Globus pallidus (tissue), 1 donor: Measurements from ENCODE around the gene PRX.
"Not testable (repeated sequence)": the region's sequence is repeated elsewhere in the genome, so short reads cannot be mapped to it uniquely, and the experiment has no call there.

Experiments
- DNase-seq: peaks from one replicate; pipeline ENCODE4 v3.0.0-alpha.2; 2015; ENCODE audit warnings: low spot score

PRX gene

GRCh38 chr19:40392123-40392522 lies 21.1 kb downstream of the PRX start:
- no peak for DNase-seq

GRCh38 chr19:40390084-40390742 lies 23.0 kb downstream of the PRX start, which contains the start of gene HIPK4:
TSS of gene HIPK4 (minus strand) at chr19:40390181. CDS start at chr19:40389902, 279 bp downstream.
- no peak for DNase-seq

GRCh38 chr19:40389404-40390083 lies 23.6 kb downstream of the PRX start:
- no peak for DNase-seq

GRCh38 chr19:40388481-40388880 lies 24.7 kb downstream of the PRX start:
- DNase-seq, result no peak

GRCh38 chr19:40387155-40387554 lies 26.0 kb downstream of the PRX start:
- DNase-seq, result no peak

- DNase-seq, result no peak
These were observed 29.4 kb downstream of the PRX start for GRCh38 chr19:40383668-40384248.

GRCh38 chr19:40381321-40381720 lies 31.9 kb downstream of the PRX start:
- DNase-seq, result no peak

- no peak for DNase-seq
These were observed 32.8 kb downstream of the PRX start for GRCh38 chr19:40380199-40381037.

- DNase-seq, result no peak
These were observed 33.6 kb downstream of the PRX start for GRCh38 chr19:40379446-40380198.

- no peak for DNase-seq
These were observed 34.7 kb downstream of the PRX start for GRCh38 chr19:40378509-40378908.

GRCh38 chr19:40377876-40378385 lies 35.2 kb downstream of the PRX start:
- no peak for DNase-seq

GRCh38 chr19:40376286-40376862 lies 36.8 kb downstream of the PRX start:
- DNase-seq, result no peak

GRCh38 chr19:40374084-40374483 lies 39.1 kb downstream of the PRX start:
- no peak for DNase-seq

GRCh38 chr19:40371802-40372122 lies 41.4 kb downstream of the PRX start:
- no peak for DNase-seq

- DNase-seq, result no peak
These were observed 42.0 kb downstream of the PRX start for GRCh38 chr19:40370997-40371801.

- DNase-seq, result not testable (repeated sequence)
These were observed 42.9 kb downstream of the PRX start for GRCh38 chr19:40370253-40370652.

- DNase-seq, result no peak
These were observed 43.4 kb downstream of the PRX start for GRCh38 chr19:40369797-40370196.

- DNase-seq, result no peak
These were observed 45.4 kb downstream of the PRX start for GRCh38 chr19:40367577-40368434.
